NCI-H460 (cell line): Measurements from ENCODE around the gene MEGF6. TPM values are rescaled to one million over a fixed set of nuclear protein-coding genes. Genes with fewer than 3 reads are reported as not detected.

ENCODE experiments used
- DNase-seq: peaks from one replicate; pipeline ENCODE4 v3.0.0-alpha.2; 2016; ENCODE audit warnings: low read depth; ENCODE audit errors: extremely low read depth
- small RNA-seq, 2 experiments: library from RNA; depleted of rRNA; stranded (forward); fragments of <200 nt; gene quantifications; one replicate each; pipeline ENCODE3, GENCODE V24; 2014
- total RNA-seq: library from RNA; depleted of rRNA; stranded (reverse); fragments of >200 nt; shearing (Covaris generic); gene quantifications from 2 replicates; pipeline ENCODE4 v1.2.3, GENCODE V29; 2014; rRNA removed

Gene MEGF6
- total RNA-seq, 1 experiment from 2014 or later, result 5.7 TPM

DNA sequence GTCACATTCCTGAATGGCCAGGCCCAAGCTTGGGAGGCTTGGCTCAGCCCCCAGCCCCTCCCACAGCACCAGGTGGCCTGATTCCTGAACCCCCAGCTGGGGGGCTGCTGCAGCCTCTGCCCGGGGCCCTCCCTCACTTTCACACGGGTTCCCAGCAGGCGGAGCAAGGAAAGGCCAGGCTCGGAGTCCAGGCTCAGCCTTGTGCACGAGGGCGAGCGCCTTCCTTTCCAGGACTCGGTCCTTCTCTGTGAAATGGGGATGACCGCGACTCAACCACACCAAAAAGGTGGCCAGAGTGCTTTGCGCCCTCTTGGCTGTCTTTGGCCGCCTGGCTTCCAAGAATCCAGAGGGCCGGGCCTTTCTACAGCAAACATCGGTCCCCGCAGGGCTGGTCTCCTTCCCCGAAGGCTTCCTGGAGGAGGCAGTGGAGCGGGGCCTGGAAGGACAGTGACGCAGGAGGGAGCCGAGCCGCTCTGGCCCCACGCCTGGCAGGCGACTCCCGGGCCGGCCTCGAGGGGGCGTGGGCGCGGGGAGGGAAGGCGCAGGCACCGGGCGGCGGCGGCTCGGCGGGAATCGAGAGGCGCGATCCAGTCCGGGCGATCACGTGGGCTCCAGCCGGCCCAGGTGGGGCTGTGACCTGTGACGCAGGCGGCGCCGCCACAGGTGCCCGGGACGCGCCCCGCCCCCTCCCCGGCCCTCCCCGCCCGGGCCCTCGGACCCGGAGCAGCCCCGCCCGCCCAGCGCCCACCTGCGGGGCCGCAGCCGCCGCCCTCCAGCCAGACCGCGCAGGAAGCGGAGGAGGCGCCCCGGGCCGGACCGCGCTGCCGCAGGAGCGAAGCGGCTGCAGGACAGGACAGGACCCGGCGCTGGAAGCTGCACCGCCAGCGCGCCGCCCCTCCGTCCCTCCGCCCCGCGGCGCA is 157.2 kb downstream of the MEGF6 start, which contains the start of gene ARHGEF16:
Gene ARHGEF16 (plus strand): TSS at position 775 of the 920 bp plus-strand sequence. CDS start 8,420 bp downstream, outside the sequence.
- peak; percentile 56 for DNase-seq

DNA sequence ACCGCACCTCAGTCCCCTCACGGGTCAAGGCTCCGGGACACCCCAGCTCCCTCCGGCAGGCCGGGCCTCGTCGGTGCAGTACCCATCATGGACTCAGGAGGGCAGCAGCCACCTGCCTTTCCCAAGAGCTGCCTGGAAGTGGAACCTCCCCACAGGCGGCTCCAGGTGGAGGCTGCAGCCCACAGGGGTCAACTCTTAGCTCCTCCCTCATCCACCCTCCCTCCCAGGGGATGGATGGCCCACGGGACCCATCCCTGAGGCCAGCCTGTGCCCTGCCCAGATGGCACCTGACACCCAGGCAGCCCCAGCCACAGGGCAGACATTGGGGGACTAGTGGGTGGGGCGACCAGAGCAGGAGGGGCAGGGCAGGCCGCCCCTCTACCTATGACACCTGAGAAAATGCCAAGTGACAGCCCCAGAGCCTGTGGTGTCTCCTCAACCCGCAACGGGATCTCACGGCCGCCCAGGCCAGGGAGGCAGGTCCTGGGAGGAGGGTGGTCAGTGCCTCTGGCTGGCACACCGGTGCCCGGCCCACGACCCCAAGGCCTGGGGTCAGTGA is 158.0 kb downstream of the MEGF6 start:
- DNase-seq, result peak; percentile 62

- DNase-seq, result no peak
Observed at GRCh38 chr1:3452866-3453175, 158.5 kb downstream of the MEGF6 start.

- no peak for DNase-seq
Observed at GRCh38 chr1:3451994-3452865, 159.1 kb downstream of the MEGF6 start.

GRCh38 chr1:3450983-3451382 is 160.3 kb downstream of the MEGF6 start:
- DNase-seq, result no peak

GRCh38 chr1:3450202-3450863 is 161.0 kb downstream of the MEGF6 start:
- no peak for DNase-seq

- no peak for DNase-seq
Observed at GRCh38 chr1:3444736-3445135, 166.6 kb downstream of the MEGF6 start.

DNA sequence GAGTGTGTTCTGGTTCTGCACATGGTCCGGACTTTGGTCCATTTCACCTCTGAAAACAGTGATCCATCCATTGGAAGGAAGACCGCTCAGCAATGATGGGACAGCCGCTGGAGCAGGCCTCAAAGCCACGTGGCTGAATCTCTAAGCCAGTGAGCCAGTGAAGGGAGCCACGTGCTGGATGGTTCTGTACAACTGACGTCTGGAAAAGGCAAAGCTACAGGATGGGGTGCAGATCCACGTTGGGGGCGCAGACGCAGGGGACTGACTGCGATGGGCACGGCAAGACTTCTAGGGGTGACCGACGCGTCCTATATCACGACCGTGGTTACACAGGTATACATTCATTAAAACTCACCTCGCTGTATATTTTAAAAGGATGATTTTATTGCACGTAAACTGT is 167.0 kb downstream of the MEGF6 start:
- no peak for DNase-seq

- DNase-seq, result no peak
Observed at GRCh38 chr1:3443807-3444206, 167.5 kb downstream of the MEGF6 start.

- no peak for DNase-seq
Observed at GRCh38 chr1:3442901-3443300, 168.4 kb downstream of the MEGF6 start.

- DNase-seq, result no peak
Observed at GRCh38 chr1:3442331-3442730, 169.0 kb downstream of the MEGF6 start.

GRCh38 chr1:3441880-3442279 is 169.4 kb downstream of the MEGF6 start:
- no peak for DNase-seq

DNA sequence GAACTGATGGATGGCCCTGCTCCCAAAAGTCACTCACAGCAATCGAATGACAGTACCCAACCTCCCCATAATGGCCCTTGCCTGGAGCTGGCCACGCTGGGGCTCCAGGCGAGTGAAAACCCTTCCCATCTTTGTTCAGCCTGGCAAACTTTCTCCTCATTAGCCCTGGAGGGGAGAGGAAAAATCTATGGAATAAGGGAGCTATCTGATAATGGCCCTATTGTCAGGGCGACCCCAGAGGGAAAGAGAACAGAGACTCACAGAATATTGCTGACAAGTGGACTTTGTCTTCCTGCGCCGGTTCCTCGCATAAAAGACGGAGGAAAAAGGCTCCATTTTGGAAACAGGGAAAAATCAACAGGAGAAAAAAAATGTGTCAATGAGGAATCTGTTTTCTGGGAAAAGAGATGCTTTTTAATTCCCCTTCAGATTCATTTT is 169.9 kb downstream of the MEGF6 start:
- DNase-seq, result no peak

- no peak for DNase-seq
Observed at GRCh38 chr1:3440711-3441409, 170.4 kb downstream of the MEGF6 start.

- no peak for DNase-seq
Observed at GRCh38 chr1:3440300-3440681, 171.0 kb downstream of the MEGF6 start.

Small RNA genes within 50 kb of the gene (small RNA-seq; reads per million reads assigned to genes)
- gene MIR551A, result 0 to 0.12 reads per million in 2 experiments

Other genes with a start within 250 kb of the MEGF6 start
- 5.5 and 6.7 TPM in 2 replicates for gene ARHGEF16, start 156.8 kb downstream of the MEGF6 start, total RNA-seq
- 5.5 and 7.0 TPM in 2 replicates for gene TPRG1L, start 13.5 kb upstream of the MEGF6 start, total RNA-seq
- gene WRAP73, start 38.6 kb upstream of the MEGF6 start, total RNA-seq, result 10.9 and 18.2 TPM in 2 replicates
- 0.07 and 0.17 TPM in 2 replicates for gene TP73, start 41.0 kb upstream of the MEGF6 start, total RNA-seq
- not detected in 2 replicates for gene CCDC27, start 140.9 kb upstream of the MEGF6 start, total RNA-seq
- gene SMIM1, start 161.2 kb upstream of the MEGF6 start, total RNA-seq, result not detected in 2 replicates
- 19.3 and 24.6 TPM in 2 replicates for gene LRRC47, start 185.0 kb upstream of the MEGF6 start, total RNA-seq
- gene CEP104, start 245.7 kb upstream of the MEGF6 start, total RNA-seq, result 7.8 and 18.5 TPM in 2 replicates
- gene DFFB, start 246.0 kb upstream of the MEGF6 start, total RNA-seq, result 5.8 and 7.9 TPM in 2 replicates